CD14-positive monocyte (primary cell): ENCODE measurements around the gene EDC3. TPM values are rescaled to one million over a fixed set of nuclear protein-coding genes. Genes with fewer than 3 reads are reported as not detected.

Experiments used
- DNase-seq, 3 donors: peaks; one replicate each; pipeline ENCODE4 v3.0.0-alpha.2; 2011 to 2022
- H2AFZ ChIP-seq: 2 replicates; pipeline ENCODE4 v1.6.0; 2012; ENCODE audit warnings: mild to moderate bottlenecking, low read depth, low read length, inconsistent platforms; ENCODE audit not compliant: insufficient read depth, poor library complexity, severe bottlenecking
- H3K27ac ChIP-seq, 2 donors: 1 replicate in 1 of 2; 2 replicates in 1 of 2; pipeline ENCODE4 v1.5.1; 2012 to 2013; ENCODE audit warnings: low read length in 2 of 2, control low read depth in 1 of 2, inconsistent platforms in 1 of 2, low read depth in 1 of 2, mild to moderate bottlenecking in 1 of 2
- H3K27me3 ChIP-seq, 2 donors: one replicate each; pipeline versions ENCODE4 v1.6.0 to v1.6.1; 2011 to 2013; ENCODE audit warnings: low read length in 2 of 2; ENCODE audit not compliant: control insufficient read depth in 2 of 2, insufficient read depth in 2 of 2
- H3K36me3 ChIP-seq, 2 donors: replicated peaks in 1 of 2; 1 replicate in 1 of 2; 2 replicates in 1 of 2; pipeline versions ENCODE4 v1.5.1 to v1.6.1; 2012 to 2013; ENCODE audit warnings: low read length in 2 of 2, control low read depth in 1 of 2, inconsistent platforms in 1 of 2, mild to moderate bottlenecking in 1 of 2; ENCODE audit not compliant: insufficient read depth in 2 of 2, control insufficient read depth in 1 of 2
- H3K4me1 ChIP-seq, 2 donors: 1 replicate in 1 of 2; 2 replicates in 1 of 2; pipeline versions ENCODE4 v1.5.1 to v1.6.1; 2012 to 2013; ENCODE audit warnings: low read length in 2 of 2, control low read depth in 1 of 2, inconsistent platforms in 1 of 2, mild to moderate bottlenecking in 1 of 2, moderate library complexity in 1 of 2; ENCODE audit not compliant: insufficient read depth in 2 of 2, control insufficient read depth in 1 of 2
- H3K4me2 ChIP-seq: replicated peaks from 2 replicates; pipeline ENCODE3; 2012; ENCODE audit warnings: low read length, moderate library complexity, mild to moderate bottlenecking; ENCODE audit not compliant: poor library complexity, severe bottlenecking; ENCODE audit errors: extremely low read depth
- H3K4me3 ChIP-seq, 3 experiments: fragments of 200-600 bp in 1 of 3; sonication (generic) in 1 of 3; replicated peaks in 1 of 3; 1 replicate in 2 of 3; 2 replicates in 1 of 3; pipeline ENCODE4 v1.5.1; 2011 to 2013; ENCODE audit warnings: low read length in 3 of 3, mild to moderate bottlenecking in 3 of 3, control low read depth in 2 of 3, low read depth in 2 of 3, inconsistent platforms in 1 of 3, moderate library complexity in 1 of 3
- H3K79me2 ChIP-seq: 2 replicates; pipeline ENCODE4 v1.6.0; 2012; ENCODE audit warnings: mild to moderate bottlenecking, control low read depth, inconsistent platforms, low read length, moderate library complexity; ENCODE audit not compliant: insufficient read depth
- H3K9ac ChIP-seq: 2 replicates; pipeline ENCODE4 v1.6.0; 2017; ENCODE audit warnings: low read length, mild to moderate bottlenecking; ENCODE audit not compliant: insufficient read depth, poor library complexity, severe bottlenecking
- H3K9me3 ChIP-seq, 2 donors: replicated peaks in 1 of 2; 1 replicate in 1 of 2; 2 replicates in 1 of 2; pipeline versions ENCODE4 v1.5.1 to v1.6.1; 2012 to 2013; ENCODE audit warnings: low read length in 2 of 2, control low read depth in 1 of 2; ENCODE audit not compliant: control insufficient read depth in 1 of 2, insufficient read depth in 1 of 2
- H4K20me1 ChIP-seq: 2 replicates; pipeline ENCODE4 v1.6.0; 2012; ENCODE audit warnings: mild to moderate bottlenecking, low read length, control low read depth, moderate library complexity; ENCODE audit not compliant: insufficient read depth
- H3K27ac Mint-ChIP-seq, 7 donors: one replicate each; pipeline ENCODE4 v1.8.0; 2020; ENCODE audit warnings: mild to moderate bottlenecking in 7 of 7, mixed read lengths in 7 of 7, moderate library complexity in 6 of 7, inconsistent platforms in 2 of 7
- H3K27me3 Mint-ChIP-seq, 3 donors: one replicate each; pipeline ENCODE4 v1.8.0; 2021 to 2022; ENCODE audit warnings: low read depth in 3 of 3, mild to moderate bottlenecking in 3 of 3, mixed read lengths in 3 of 3, moderate library complexity in 3 of 3, inconsistent platforms in 1 of 3
- H3K36me3 Mint-ChIP-seq, 2 donors: one replicate each; pipeline ENCODE4 v1.8.0; 2020; ENCODE audit warnings: mixed read lengths in 2 of 2, inconsistent platforms in 1 of 2, mild to moderate bottlenecking in 1 of 2
- H3K4me1 Mint-ChIP-seq: one replicate; pipeline ENCODE4 v1.8.0; 2020; ENCODE audit warnings: mild to moderate bottlenecking, mixed read lengths
- H3K4me3 Mint-ChIP-seq, 2 donors: one replicate each; pipeline ENCODE4 v1.8.0; 2020; ENCODE audit warnings: mild to moderate bottlenecking in 2 of 2, mixed read lengths in 2 of 2, moderate library complexity in 1 of 2
- H3K9me3 Mint-ChIP-seq, 7 donors: one replicate each; pipeline ENCODE4 v1.8.0; 2020 to 2022; ENCODE audit warnings: mixed read lengths in 7 of 7, mild to moderate bottlenecking in 6 of 7, moderate library complexity in 6 of 7, inconsistent platforms in 2 of 7
- WGBS: methylation state at CpG from one replicate; pipeline ENCODE4 v1.1.5; 2013; ENCODE audit warnings: missing lambda C conversion rate; ENCODE audit not compliant: insufficient coverage; 5-methylcytosine and 5-hydroxymethylcytosine counted together
- intact Hi-C, 2 donors: fragments of 100-400 bp; cut with micrococcal nuclease; formaldehyde crosslinking; loops; one replicate each; pipeline versions ENCODE4 v1.15.0 to v1.15.1; 2023
- polyA plus RNA-seq, 3 donors: library from polyadenylated mRNA; depleted of rRNA in 1 of 3; unstranded in 2 of 3; stranded (reverse) in 1 of 3; fragments of 300-500 nt in 2 of 3; fragments of >200 nt in 1 of 3; fragmentation: Illumina TruSeq in 2 of 3; gene quantifications; 1 replicate in 2 of 3; 2 replicates in 1 of 3; pipeline ENCODE4 v1.2.3, GENCODE V29; 2012 to 2021
- TF ChIP-seq, protein P1 (sequence below): fragments of 200-600 bp; IDR thresholded peaks from one replicate; pipeline ENCODE4 v1.8.0; 2022; ENCODE audit warnings: antibody characterized with exemption, mild to moderate bottlenecking

Gene EDC3
- polyA plus RNA-seq, 3 donors: 10.0 to 14.9 (median 10.5) TPM

GRCh38 chr15:74641151-74641550, 54.7 kb downstream of the EDC3 start:
- Histone ChIP-seq H3K27me3 (no peaks in the 10 kb centered on the region), H2AFZ (no peak overlapping the region), H3K9me3 (no peaks in the 10 kb centered on the region), H3K4me1 (no peaks in the 10 kb centered on the region), H3K27ac (no peak overlapping the region), H3K36me3 (peaks cover 61 to 98% of the 10 kb centered on the region in 2 donors), H3K79me2 (no peaks in the 10 kb centered on the region), H3K9ac (no peak overlapping the region), H3K4me2 (no peak overlapping the region), H3K4me3 (no peak overlapping the region), H4K20me1 (peaks cover 27% of the 10 kb centered on the region)
- intact Hi-C loops: no loop called here
- TF ChIP-seq, protein P1, sequence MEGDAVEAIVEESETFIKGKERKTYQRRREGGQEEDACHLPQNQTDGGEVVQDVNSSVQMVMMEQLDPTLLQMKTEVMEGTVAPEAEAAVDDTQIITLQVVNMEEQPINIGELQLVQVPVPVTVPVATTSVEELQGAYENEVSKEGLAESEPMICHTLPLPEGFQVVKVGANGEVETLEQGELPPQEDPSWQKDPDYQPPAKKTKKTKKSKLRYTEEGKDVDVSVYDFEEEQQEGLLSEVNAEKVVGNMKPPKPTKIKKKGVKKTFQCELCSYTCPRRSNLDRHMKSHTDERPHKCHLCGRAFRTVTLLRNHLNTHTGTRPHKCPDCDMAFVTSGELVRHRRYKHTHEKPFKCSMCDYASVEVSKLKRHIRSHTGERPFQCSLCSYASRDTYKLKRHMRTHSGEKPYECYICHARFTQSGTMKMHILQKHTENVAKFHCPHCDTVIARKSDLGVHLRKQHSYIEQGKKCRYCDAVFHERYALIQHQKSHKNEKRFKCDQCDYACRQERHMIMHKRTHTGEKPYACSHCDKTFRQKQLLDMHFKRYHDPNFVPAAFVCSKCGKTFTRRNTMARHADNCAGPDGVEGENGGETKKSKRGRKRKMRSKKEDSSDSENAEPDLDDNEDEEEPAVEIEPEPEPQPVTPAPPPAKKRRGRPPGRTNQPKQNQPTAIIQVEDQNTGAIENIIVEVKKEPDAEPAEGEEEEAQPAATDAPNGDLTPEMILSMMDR: no peak
- H3K4me1 Mint-ChIP-seq: peaks cover 7% of the 10 kb centered on the region
- H3K27me3 Mint-ChIP-seq: peaks cover 0 to 2% (median 0%) of the 10 kb centered on the region in 3 donors
- no peak overlapping the region for H3K4me3 Mint-ChIP-seq
- peak overlapping the region in 1 of 7 donors; percentile 26 for H3K27ac Mint-ChIP-seq
- WGBS: no CpG with 5 or more reads among the region's 1 CpG
- no peak for DNase-seq
- peaks cover 70 to 79% of the 10 kb centered on the region in 2 donors for H3K36me3 Mint-ChIP-seq
- no peaks in the 10 kb centered on the region for H3K9me3 Mint-ChIP-seq

- Histone ChIP-seq H3K4me1 (no peaks in the 10 kb centered on the region), H3K36me3 (peaks cover 89 to 99% of the 10 kb centered on the region in 2 donors), H3K79me2 (no peaks in the 10 kb centered on the region), H3K4me2 (no peak overlapping the region), H3K9ac (no peak overlapping the region), H2AFZ (no peak overlapping the region), H3K27me3 (no peaks in the 10 kb centered on the region), H3K9me3 (no peaks in the 10 kb centered on the region), H3K27ac (no peak overlapping the region), H4K20me1 (peaks cover 57% of the 10 kb centered on the region), H3K4me3 (no peak overlapping the region)
- Mint-ChIP-seq H3K4me3 (no peak overlapping the region), H3K27me3 (peaks cover 0 to 2% (median 0%) of the 10 kb centered on the region in 3 donors), H3K4me1 (peaks cover 7% of the 10 kb centered on the region), H3K27ac (no peak overlapping the region), H3K9me3 (no peaks in the 10 kb centered on the region), H3K36me3 (peaks cover 85 to 90% of the 10 kb centered on the region in 2 donors)
- no CpG with 5 or more reads among the region's 1 CpG for WGBS
- no peak for DNase-seq
- TF ChIP-seq, protein P1: no peak
- intact Hi-C loops: loop anchor here (10.0 kb wide), 1 partner anchor 168 kb away; no protein-coding TSS in a partner anchor
These were observed 58.8 kb downstream of the EDC3 start for GRCh38 chr15:74636984-74637383.
